Measurements from ENCODE around the gene CNTD1. TPM values are rescaled to one million over a fixed set of nuclear protein-coding genes. Genes with fewer than 3 reads are reported as not detected.

Gene CNTD1
- total RNA-seq, 1 donor from 2014 or later: not detected

- DNase-seq (no peak), ATAC-seq (ENCODE audit: poor library complexity) (no peak)
- intact Hi-C loops (cut with DNase I): no loop called here
These were observed 23.0 kb upstream of the CNTD1 start for GRCh38 chr17:42775534-42776098.

DNA sequence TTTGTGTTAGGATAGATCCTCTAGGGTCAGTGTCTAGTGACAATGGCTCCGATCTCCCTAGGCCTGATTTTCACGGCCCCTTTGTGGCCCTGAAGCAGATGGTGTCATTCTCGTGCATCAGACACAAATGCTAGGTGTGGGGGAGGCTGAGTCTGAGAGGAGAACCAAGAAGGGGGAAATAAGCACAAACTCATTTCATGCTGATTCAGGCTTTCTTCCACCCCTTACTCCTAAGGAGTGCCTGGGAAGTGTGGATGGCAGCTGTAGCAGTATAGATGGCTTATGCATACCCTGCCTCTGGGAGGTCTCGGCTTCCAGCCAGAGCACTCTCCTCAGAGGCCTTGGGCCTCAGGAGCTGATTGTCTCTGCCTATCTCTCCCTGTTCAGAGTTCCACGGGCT, 20.1 kb upstream of the CNTD1 start:
- no peak for DNase-seq
- intact Hi-C loops (cut with DNase I): no loop called here
- no peak for ATAC-seq (ENCODE audit: poor library complexity)

- DNase-seq: no peak
- ATAC-seq (ENCODE audit: poor library complexity): no peak
- intact Hi-C loops (cut with DNase I): no loop called here
These were observed 19.2 kb upstream of the CNTD1 start for GRCh38 chr17:42779304-42779935.

DNA sequence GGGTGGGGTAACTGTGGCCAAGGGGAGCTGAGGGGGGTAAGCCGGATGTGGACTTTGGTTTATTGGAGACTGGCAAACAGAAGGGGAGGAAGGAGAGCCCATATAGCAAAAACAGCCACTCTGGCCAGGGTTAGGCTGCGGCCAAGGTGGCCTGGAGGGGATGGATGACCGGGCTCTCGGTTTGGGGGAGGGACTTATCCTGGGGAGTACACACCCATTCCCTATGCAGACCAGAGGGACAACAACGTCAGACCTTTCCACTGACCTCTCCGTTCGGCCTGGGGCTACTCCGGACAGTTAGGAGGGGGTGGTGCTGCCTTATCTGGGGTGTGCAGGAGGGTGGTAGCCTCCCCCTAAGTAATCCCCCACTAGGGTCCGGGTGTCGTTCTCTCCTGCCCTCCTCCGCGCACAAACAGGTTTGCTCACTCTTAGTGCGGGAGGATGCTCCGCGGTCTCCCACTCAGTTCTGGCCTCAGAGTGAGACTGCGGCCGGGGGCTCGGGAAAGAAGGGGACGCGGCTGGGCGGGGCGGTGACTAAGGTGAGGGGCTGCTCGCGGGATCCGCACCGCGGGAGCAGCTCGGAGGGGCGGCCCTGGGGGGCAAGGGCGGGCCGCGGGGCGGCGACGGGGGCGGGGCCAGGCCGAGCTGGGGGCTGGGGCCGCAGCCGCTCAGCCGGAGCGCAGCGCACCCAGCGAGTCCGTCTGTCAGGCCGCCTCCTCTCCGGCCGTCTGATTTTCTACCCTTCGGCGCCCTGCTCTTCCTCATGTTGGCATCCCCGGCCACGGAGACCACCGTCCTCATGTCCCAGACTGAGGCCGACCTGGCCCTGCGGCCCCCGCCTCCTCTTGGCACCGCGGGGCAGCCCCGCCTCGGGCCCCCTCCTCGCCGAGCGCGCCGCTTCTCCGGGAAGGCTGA, 18.5 kb upstream of the CNTD1 start, which contains the start of gene WNK4:
Gene WNK4, plus strand, starts transcription at position 675 of the 915 bp plus-strand sequence. Its CDS starts 89 bp downstream, at position 764.
- peak; percentile 55 for ATAC-seq (ENCODE audit: poor library complexity)
- intact Hi-C loops (cut with DNase I): no loop called here
- no peak for DNase-seq

DNA sequence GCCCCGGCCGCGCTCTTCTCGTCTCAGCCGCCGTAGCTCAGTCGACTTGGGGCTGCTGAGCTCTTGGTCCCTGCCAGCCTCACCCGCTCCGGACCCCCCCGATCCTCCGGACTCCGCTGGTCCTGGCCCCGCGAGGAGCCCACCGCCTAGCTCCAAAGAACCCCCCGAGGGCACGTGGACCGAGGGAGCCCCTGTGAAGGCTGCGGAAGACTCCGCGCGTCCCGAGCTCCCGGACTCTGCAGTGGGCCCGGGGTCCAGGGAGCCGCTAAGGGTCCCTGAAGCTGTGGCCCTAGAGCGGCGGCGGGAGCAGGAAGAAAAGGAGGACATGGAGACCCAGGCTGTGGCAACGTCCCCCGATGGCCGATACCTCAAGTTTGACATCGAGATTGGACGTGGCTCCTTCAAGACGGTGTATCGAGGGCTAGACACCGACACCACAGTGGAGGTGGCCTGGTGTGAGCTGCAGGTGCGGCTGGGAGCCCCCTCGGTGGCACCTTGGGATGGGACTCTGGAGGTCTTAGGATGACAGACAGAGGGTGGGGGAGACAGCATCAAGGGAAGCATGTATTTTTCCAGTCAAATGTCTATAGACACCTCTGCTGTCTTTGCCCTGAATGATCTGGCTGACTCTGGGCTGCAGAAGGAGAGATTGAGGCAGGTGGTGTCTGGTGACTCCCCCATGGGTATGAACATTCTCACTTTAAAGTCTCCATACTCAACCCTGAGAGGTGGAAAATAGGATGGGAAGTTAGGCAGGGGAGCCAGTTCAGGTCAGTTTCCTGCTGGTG, 17.6 kb upstream of the CNTD1 start:
- intact Hi-C loops (cut with DNase I): no loop called here
- ATAC-seq (ENCODE audit: poor library complexity) (no peak), DNase-seq (no peak)

GRCh38 chr17:42781639-42782165, 17.0 kb upstream of the CNTD1 start:
- DNase-seq: no peak
- intact Hi-C loops (cut with DNase I): no loop called here
- ATAC-seq (ENCODE audit: poor library complexity): no peak

GRCh38 chr17:42782166-42783061, 16.2 kb upstream of the CNTD1 start:
- intact Hi-C loops (cut with DNase I): no loop called here
- ATAC-seq (ENCODE audit: poor library complexity): no peak
- no peak for DNase-seq

DNA sequence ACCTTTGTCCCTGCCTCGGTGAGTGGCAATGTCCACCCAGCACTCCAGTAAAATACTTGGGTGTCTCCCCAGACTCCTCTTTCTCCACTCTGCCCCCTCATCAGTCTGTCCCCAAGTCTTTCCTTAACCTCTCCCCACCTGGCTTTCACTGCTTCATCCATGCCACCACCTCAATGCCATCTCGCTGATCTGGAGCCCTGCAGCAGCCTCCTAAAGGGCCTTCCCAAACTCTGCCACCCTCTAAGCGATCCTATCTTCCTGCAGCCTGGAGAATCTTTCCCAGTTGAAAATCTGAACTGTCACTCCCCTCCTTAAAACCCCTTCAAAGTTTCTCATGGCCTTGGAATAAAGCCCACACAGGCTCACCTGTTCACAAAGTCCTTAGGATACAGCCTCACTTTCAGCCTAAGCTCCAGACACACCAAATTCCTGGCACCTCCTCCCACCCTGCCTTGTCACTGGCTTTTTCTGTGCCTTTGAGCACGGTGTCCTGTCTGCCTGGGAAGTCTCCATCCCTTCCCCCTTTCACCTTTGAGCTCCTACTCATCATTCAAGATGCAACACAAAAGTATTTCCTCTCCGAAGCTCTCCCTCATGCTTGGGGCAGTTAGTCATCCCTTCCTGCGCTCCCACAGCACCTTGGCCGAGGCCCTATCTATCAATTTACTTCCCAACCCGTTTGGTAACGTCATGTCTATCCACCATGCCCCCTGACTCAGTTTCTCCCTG, 15.4 kb upstream of the CNTD1 start:
- ATAC-seq (ENCODE audit: poor library complexity): no peak
- intact Hi-C loops (cut with DNase I): no loop called here

DNA sequence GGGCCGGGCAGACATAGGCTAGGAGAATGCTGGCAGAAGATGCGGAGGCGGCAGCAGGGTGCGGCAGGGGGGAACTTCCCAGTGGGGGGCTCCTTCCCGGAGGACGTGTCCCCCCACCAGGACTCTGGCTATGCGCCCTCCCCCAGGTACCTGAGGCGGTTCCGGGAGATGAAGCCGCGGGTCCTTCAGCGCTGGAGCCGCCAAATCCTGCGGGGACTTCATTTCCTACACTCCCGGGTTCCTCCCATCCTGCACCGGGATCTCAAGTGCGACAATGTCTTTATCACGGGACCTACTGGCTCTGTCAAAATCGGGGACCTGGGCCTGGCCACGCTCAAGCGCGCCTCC, 14.9 kb upstream of the CNTD1 start:
- no peak for ATAC-seq (ENCODE audit: poor library complexity)
- intact Hi-C loops (cut with DNase I): no loop called here
- no peak for DNase-seq

More for the DNA sequence above, 15.4 kb upstream of the CNTD1 start:
- DNase-seq: no peak

GRCh38 chr17:42784409-42784808, 14.3 kb upstream of the CNTD1 start:
- DNase-seq: no peak
- ATAC-seq (ENCODE audit: poor library complexity): no peak
- intact Hi-C loops (cut with DNase I): no loop called here

GRCh38 chr17:42784811-42785592, 13.7 kb upstream of the CNTD1 start:
- intact Hi-C loops (cut with DNase I): no loop called here
- DNase-seq: no peak
- no peak for ATAC-seq (ENCODE audit: poor library complexity)

GRCh38 chr17:42787266-42787665, 11.4 kb upstream of the CNTD1 start:
- ATAC-seq (ENCODE audit: poor library complexity) (no peak), DNase-seq (no peak)
- intact Hi-C loops (cut with DNase I): no loop called here

- intact Hi-C loops (cut with DNase I): no loop called here
- ATAC-seq (ENCODE audit: poor library complexity): no peak
- DNase-seq: no peak
These were observed 6.7 kb upstream of the CNTD1 start for GRCh38 chr17:42791948-42792347.

DNA sequence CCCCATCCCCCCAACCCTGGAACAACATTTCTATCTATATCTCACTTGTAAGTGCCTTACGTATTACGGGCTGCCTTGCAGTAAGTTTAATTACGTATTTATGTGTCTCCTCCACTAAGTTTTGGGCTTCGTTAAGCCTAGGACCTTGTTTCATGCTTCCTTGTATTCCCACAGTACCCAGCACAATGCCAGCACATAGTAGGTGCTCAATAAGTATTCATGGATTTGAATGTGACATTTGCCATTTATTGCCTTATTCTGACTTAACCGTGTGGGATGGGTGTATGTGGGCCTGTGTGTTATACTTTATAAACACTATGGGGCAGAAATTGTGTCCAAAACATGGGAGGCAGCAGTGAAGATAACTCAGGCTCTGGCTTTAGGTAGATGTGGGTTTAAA, 6.1 kb upstream of the CNTD1 start:
- intact Hi-C loops (cut with DNase I): no loop called here
- ATAC-seq (ENCODE audit: poor library complexity) (no peak), DNase-seq (no peak)

DNA sequence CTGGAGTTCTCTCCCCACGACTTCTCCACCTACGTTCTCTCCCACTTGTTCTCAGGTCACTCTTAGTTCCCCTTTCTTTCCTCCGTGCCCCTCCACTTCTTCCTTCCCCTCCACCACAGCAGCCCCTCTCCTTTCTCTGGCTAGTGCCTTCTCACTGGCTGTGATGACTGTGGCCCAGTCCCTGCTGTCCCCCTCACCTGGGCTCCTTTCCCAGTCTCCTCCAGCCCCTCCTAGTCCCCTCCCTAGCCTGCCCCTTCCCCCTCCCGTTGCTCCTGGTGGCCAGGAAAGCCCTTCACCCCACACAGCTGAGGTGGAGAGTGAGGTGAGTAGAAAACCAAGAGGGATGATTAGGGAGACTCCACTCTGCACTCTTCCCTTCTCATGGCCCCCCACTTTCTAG, 3.6 kb upstream of the CNTD1 start:
- DNase-seq (no peak), ATAC-seq (ENCODE audit: poor library complexity) (no peak)

GRCh38 chr17:42795465-42795864, 3.2 kb upstream of the CNTD1 start:
- intact Hi-C loops (cut with DNase I): no loop called here
- ATAC-seq (ENCODE audit: poor library complexity) (no peak), DNase-seq (no peak)

More for the DNA sequence above, 3.6 kb upstream of the CNTD1 start:
- intact Hi-C loops (cut with DNase I): no loop called here
